IMR-90 (cell line): ENCODE results near the gene CDKN2B-AS1. TPM values are rescaled to one million over a fixed set of nuclear protein-coding genes. Genes with fewer than 3 reads are reported as not detected.

ENCODE experiments used
- ATAC-seq: fragments of 200-7000 bp; cut with Tn5 transposase; 2 replicates; pipeline ENCODE4 v1.9.1; 2020; ENCODE audit warnings: low read depth, mild to moderate bottlenecking, moderate library complexity
- BruUV-seq: library from RNA; stranded (reverse); fragments of 400-500 nt; replicated peaks from 2 replicates; lab custom pipeline; 2021; lab: Mats Ljungman, UMichigan
- CTCF ChIA-PET: fragments of 300-600 bp; formaldehyde crosslinking; extraction: SDS; loops from one replicate; lab custom pipeline; 2021; ENCODE audit warnings: antibody characterized with exemption; lab: Yijun Ruan, JAX
- POLR2A ChIA-PET: fragments of 300-600 bp; sonication (Branson Sonifier 250); formaldehyde crosslinking; loops from one replicate; lab custom pipeline; 2022; ENCODE audit warnings: antibody characterized with exemption; ENCODE audit not compliant: unreplicated experiment; lab: Charles Lee
- DNase-seq: peaks from one replicate; pipeline ENCODE4 v3.0.0; 2013
- H2AFZ ChIP-seq: replicated peaks from 2 replicates; pipeline ENCODE3; 2013; ENCODE audit warnings: low read length, mild to moderate bottlenecking; ENCODE audit not compliant: poor library complexity
- H2AK5ac ChIP-seq: 2 replicates; pipeline ENCODE4 v1.6.1; 2013; ENCODE audit warnings: low read depth, low read length, inconsistent platforms
- H2AK9ac ChIP-seq: replicated peaks from 2 replicates; pipeline ENCODE3; 2013; ENCODE audit warnings: mild to moderate bottlenecking, low read depth, low read length, moderate library complexity; ENCODE audit not compliant: poor library complexity
- H2BK120ac ChIP-seq: 2 replicates; pipeline ENCODE4 v1.6.1; 2013; ENCODE audit warnings: low read depth, low read length, inconsistent platforms
- H2BK15ac ChIP-seq: 3 replicates; pipeline ENCODE4 v1.6.1; 2013; ENCODE audit warnings: low read depth, low read length, inconsistent platforms
- H2BK20ac ChIP-seq: 2 replicates; pipeline ENCODE4 v1.6.1; 2013; ENCODE audit warnings: low read depth, mild to moderate bottlenecking, inconsistent platforms, low read length, moderate library complexity
- H2BK5ac ChIP-seq: 2 replicates; pipeline ENCODE4 v1.6.1; 2013; ENCODE audit warnings: mild to moderate bottlenecking, low read depth, low read length, inconsistent platforms; ENCODE audit not compliant: poor library complexity, severe bottlenecking
- H3K14ac ChIP-seq: replicated peaks from 2 replicates; pipeline ENCODE4 v1.6.1; 2013; ENCODE audit warnings: low read depth, low read length, inconsistent platforms
- H3K18ac ChIP-seq: 2 replicates; pipeline ENCODE4 v1.6.1; 2013; ENCODE audit warnings: low read depth, low read length, control low read depth
- H3K23ac ChIP-seq: 2 replicates; pipeline ENCODE4 v1.6.1; 2013; ENCODE audit warnings: low read depth, low read length, inconsistent platforms
- H3K27ac ChIP-seq: 2 replicates; pipeline ENCODE4 v1.5.1; 2013; ENCODE audit warnings: mild to moderate bottlenecking, control low read depth, low read length; ENCODE audit not compliant: insufficient read depth
- H3K27me3 ChIP-seq: 2 replicates; pipeline ENCODE4 v1.6.1; 2013; ENCODE audit warnings: low read length; ENCODE audit not compliant: control insufficient read depth, insufficient read depth
- H3K36me3 ChIP-seq: 2 replicates; pipeline ENCODE4 v1.6.1; 2013; ENCODE audit warnings: low read length, mixed read lengths; ENCODE audit not compliant: control insufficient read depth, insufficient read depth
- H3K4ac ChIP-seq: 2 replicates; pipeline ENCODE4 v1.6.1; 2013; ENCODE audit warnings: low read depth, low read length, inconsistent platforms
- H3K4me1 ChIP-seq: 2 replicates; pipeline ENCODE4 v1.6.1; 2013; ENCODE audit warnings: low read length, mixed read lengths; ENCODE audit not compliant: control insufficient read depth, insufficient read depth
- H3K4me2 ChIP-seq: 2 replicates; pipeline ENCODE4 v1.6.1; 2013; ENCODE audit warnings: low read depth, mild to moderate bottlenecking, control low read depth, low read length, moderate library complexity
- H3K4me3 ChIP-seq: 2 replicates; pipeline ENCODE4 v1.5.1; 2013; ENCODE audit warnings: low read depth, mild to moderate bottlenecking, control low read depth, low read length, moderate library complexity; ENCODE audit not compliant: insufficient read depth
- H3K56ac ChIP-seq: 2 replicates; pipeline ENCODE4 v1.6.1; 2013; ENCODE audit warnings: low read length, inconsistent platforms; ENCODE audit not compliant: insufficient read depth; ENCODE audit errors: extremely low read depth
- H3K79me1 ChIP-seq, 2 experiments: 2 replicates each; pipeline ENCODE4 v1.6.1; 2013; ENCODE audit warnings: low read length in 2 of 2, inconsistent platforms in 1 of 2, low read depth in 1 of 2
- H3K9ac ChIP-seq: 2 replicates; pipeline ENCODE4 v1.6.1; 2013; ENCODE audit warnings: low read depth, low read length, control low read depth
- H3K9me1 ChIP-seq: 2 replicates; pipeline ENCODE4 v1.6.1; 2013; ENCODE audit warnings: low read length, inconsistent platforms; ENCODE audit not compliant: insufficient read depth
- H3K9me3 ChIP-seq: 2 replicates; pipeline ENCODE4 v1.6.1; 2013; ENCODE audit warnings: low read length; ENCODE audit not compliant: control insufficient read depth, insufficient read depth
- H4K20me1 ChIP-seq: 2 replicates; pipeline ENCODE4 v1.6.1; 2013; ENCODE audit warnings: low read length, inconsistent platforms; ENCODE audit not compliant: insufficient read depth
- H4K5ac ChIP-seq: 2 replicates; pipeline ENCODE4 v1.6.1; 2013; ENCODE audit warnings: mild to moderate bottlenecking, low read depth, low read length, control low read depth
- H4K8ac ChIP-seq, 2 experiments: 2 replicates each; pipeline ENCODE4 v1.6.1; 2013; ENCODE audit warnings: low read depth in 2 of 2, low read length in 2 of 2, control low read depth in 1 of 2, inconsistent platforms in 1 of 2
- H4K91ac ChIP-seq: 2 replicates; pipeline ENCODE4 v1.6.1; 2013; ENCODE audit warnings: low read depth, low read length, inconsistent platforms; ENCODE audit not compliant: insufficient read depth
- BHLHE40 ChIP-seq: fragments of 150-350 bp; IDR thresholded peaks from 2 replicates; pipeline ENCODE4 v1.6.1; 2016; ENCODE audit warnings: mild to moderate bottlenecking, low read depth, low read length
- CHD1 ChIP-seq: IDR thresholded peaks from 2 replicates; pipeline ENCODE4 v1.6.1; 2012; ENCODE audit warnings: low read depth, low read length, improper control_type of control experiment
- MXI1 ChIP-seq: IDR thresholded peaks from 2 replicates; pipeline ENCODE4 v1.6.1; 2012; ENCODE audit warnings: low read depth, mild to moderate bottlenecking, low read length, moderate library complexity, borderline replicate concordance
- NFE2L2 ChIP-seq: fragments of 150-350 bp; IDR thresholded peaks from 2 replicates; pipeline ENCODE4 v1.6.1; 2016; ENCODE audit warnings: low read depth, mild to moderate bottlenecking, low read length
- POLR2A ChIP-seq: IDR thresholded peaks from 2 replicates; pipeline ENCODE4 v1.6.1; 2012; ENCODE audit warnings: mild to moderate bottlenecking, low read depth, low read length
- WGBS, 2 experiments: methylation state at CpG; one replicate each; pipeline versions ENCODE4 v1.1.5 to v1.1.7; 2013; ENCODE audit warnings: missing lambda C conversion rate in 2 of 2; ENCODE audit not compliant: insufficient read length in 1 of 2; ENCODE audit errors: extremely low coverage in 2 of 2; 5-methylcytosine and 5-hydroxymethylcytosine counted together
- dilution Hi-C: fragments of 300-500 bp; cut with HindIII; formaldehyde crosslinking; loops from one replicate; pipeline ENCODE4 v1.14.3; 2018; ENCODE audit warnings: low sequenced_read_pairs; ENCODE audit not compliant: unreplicated experiment
- in situ Hi-C: fragments of 300-500 bp; cut with MboI; formaldehyde crosslinking; loops from 3 replicates; pipeline ENCODE4 v1.14.3; 2019; ENCODE audit warnings: low sequenced_read_pairs, inconsistent platforms, mixed read lengths
- intact Hi-C: fragments of 100-400 bp; cut with micrococcal nuclease; formaldehyde crosslinking; loops from 2 replicates; pipeline ENCODE4 v1.10.0; 2022
- polyA plus RNA-seq, 3 experiments: library from polyadenylated mRNA; depleted of rRNA; stranded (reverse); fragments of >200 nt; gene quantifications; 2 replicates each; pipeline ENCODE4 v1.2.3, GENCODE V29; 2012; ENCODE audit warnings: low replicate concordance in 1 of 3
- total RNA-seq: library from RNA; depleted of rRNA; stranded (reverse); fragments of >200 nt; gene quantifications from 2 replicates; pipeline ENCODE4 v1.2.3, GENCODE V29; 2012
- TF ChIP-seq, protein P1 (sequence below): fragments of 150-350 bp; IDR thresholded peaks from 2 replicates; pipeline ENCODE4 v1.6.1; 2016; ENCODE audit warnings: low read depth, mild to moderate bottlenecking, low read length, moderate library complexity, borderline replicate concordance

CDKN2B-AS1 gene
- total and polyA plus RNA-seq, 2 of the 4 experiments (the other 2 are of a cell fraction) = 1.0 to 1.1 TPM

DNA sequence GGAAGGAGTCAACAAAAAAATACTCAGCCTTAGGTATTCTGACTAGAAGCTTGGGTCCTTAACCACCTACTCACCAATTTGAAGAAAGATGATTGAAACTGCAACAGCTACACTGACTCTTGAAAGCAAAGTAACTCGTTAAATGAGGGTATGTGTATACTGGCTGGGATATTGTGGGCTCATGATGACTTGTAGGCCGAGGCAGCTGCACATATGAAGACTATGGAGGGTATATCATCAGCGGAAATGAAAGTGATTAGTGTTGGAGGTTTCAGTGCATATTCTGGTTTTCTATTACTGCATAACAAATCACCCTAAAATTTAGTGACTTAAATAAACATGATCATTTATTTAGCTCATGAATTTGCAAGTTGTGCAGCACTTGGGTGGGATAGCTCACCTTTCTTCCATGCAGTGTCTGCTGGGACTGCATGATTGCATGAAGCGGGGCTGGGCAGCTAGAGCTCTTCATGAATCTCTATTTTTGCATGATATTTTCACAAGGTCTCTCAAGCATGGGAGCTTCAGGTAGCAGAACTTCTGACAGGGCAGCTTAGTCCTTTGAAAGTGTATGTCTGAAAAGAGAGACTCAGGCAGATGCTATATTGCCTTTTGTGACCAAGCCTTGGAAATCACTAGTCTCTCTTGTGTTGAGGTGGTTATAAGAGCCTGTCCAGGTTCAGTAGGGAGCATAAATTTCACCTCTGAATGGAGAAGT lies 110.6 kb downstream of the CDKN2B-AS1 start (continued):
- TF ChIP-seq MXI1 = no peak
- no peak for TF ChIP-seq CHD1

DNA sequence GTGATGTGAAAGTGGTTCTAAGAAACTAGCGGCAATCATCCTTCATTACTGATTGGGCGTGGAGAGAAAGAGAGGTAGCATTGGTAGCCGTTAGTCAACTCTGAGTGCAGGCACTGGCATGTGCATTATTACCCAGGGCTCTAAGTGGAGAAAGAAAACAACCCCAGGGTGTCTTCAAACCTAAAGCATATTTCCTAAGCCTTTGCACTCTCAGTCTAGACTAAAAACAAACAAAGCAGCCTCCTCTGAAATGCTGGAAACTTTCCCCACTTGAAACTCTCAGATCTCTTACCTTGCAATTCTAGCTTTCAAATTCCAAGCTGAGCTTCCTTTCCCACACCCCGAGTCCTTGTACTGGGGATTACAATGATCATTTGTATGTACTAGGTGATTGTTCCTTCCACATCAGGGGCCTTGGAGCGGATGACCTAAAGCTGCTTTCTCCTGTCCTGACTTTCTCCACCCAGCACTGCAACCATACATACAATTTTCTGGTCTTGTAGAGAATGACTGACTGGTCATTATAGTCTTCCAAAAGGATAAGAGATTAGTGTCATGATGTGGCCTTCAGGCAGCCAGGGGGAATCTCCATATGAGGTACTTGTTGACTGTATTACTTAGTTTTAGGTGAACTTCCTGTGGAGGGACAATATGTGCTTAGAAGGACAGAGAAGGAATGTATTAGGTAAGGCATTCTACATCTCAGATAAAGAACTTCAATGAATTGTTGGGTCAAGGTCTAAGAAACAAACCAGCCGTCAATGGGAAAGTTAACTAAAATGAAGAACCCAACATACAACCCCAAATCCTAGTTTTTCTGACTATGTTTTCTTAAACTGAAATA lies 112.8 kb downstream of the CDKN2B-AS1 start:
- Histone ChIP-seq H4K8ac (peak overlapping the region in 1 of 2 experiments; percentile 58; a peak in 1 of 4 replicates), H4K20me1 (no peaks in the 10 kb centered on the region), H3K36me3 (no peaks in the 10 kb centered on the region), H3K4ac (peak overlapping the region; percentile 82), H3K23ac (peak overlapping the region; percentile 57; the same call in 1 of the 2 replicates), H4K5ac (peak overlapping the region; percentile 70; the same call in 1 of the 2 replicates), H2BK120ac (peak overlapping the region; percentile 89), H3K4me2 (peak overlapping the region; percentile 39; the same call in 1 of the 2 replicates), H2AK9ac (no peak overlapping the region), H3K14ac (peak overlapping the region; percentile 65), H3K9me3 (no peaks in the 10 kb centered on the region), H3K18ac (peak overlapping the region; percentile 90), H2BK20ac (peak overlapping the region; percentile 79), H3K4me1 (peaks cover 24% of the 10 kb centered on the region), H4K91ac (peak overlapping the region; percentile 50; the same call in 1 of the 2 replicates), H3K9me1 (peaks cover 24% of the 10 kb centered on the region), H3K56ac (no peak overlapping the region), H3K79me1 (no peaks in the 10 kb centered on the region), H3K27me3 (no peaks in the 10 kb centered on the region), H2BK15ac (peak overlapping the region; percentile 69; the same call in 2 of the 3 replicates), H2BK5ac (peak overlapping the region; percentile 65), H3K27ac (no peak overlapping the region), H3K9ac (no peak overlapping the region), H2AFZ (no peak overlapping the region), H3K4me3 (no peak overlapping the region), H2AK5ac (peak overlapping the region; percentile 71)
- DNase-seq = peak; percentile 70
- intact Hi-C loops (no loop called here), dilution Hi-C loops (no loop called here), in situ Hi-C loops (loop anchor here (25.0 kb wide), 1 partner anchor 295 kb away; the partner anchor contains the start of gene MTAP)
- POLR2A ChIA-PET = no interaction called here
- no peak for ATAC-seq
- BruUV-seq = no TSS peak
- CTCF ChIA-PET = interaction anchor here (0.6 to 1.1 kb wide), 3 partner anchors 12 to 131 kb away, joined by 3 to 5 read pairs (median 3); no protein-coding TSS in a partner anchor
- TF ChIP-seq POLR2A (no peak), CHD1 (no peak), NFE2L2 (no peak), BHLHE40 (peak; percentile 47; the same call in 1 of the 2 replicates)
- TF ChIP-seq, protein P1, sequence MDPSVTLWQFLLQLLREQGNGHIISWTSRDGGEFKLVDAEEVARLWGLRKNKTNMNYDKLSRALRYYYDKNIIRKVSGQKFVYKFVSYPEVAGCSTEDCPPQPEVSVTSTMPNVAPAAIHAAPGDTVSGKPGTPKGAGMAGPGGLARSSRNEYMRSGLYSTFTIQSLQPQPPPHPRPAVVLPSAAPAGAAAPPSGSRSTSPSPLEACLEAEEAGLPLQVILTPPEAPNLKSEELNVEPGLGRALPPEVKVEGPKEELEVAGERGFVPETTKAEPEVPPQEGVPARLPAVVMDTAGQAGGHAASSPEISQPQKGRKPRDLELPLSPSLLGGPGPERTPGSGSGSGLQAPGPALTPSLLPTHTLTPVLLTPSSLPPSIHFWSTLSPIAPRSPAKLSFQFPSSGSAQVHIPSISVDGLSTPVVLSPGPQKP = no peak
- WGBS, 2 experiments = no CpG with 5 or more reads among the region's 6 CpGs
